Epithelial cell of proximal tubule (primary cell): ENCODE results near the gene HDAC5. TPM values are rescaled to one million over a fixed set of nuclear protein-coding genes. Genes with fewer than 3 reads are reported as not detected.

ENCODE experiments used
- DNase-seq: peaks from one replicate; pipeline ENCODE4 v3.0.0-alpha.2; 2011; ENCODE audit warnings: low read depth
- H3K4me3 ChIP-seq: 2 replicates; pipeline ENCODE4 v1.5.1; 2011; ENCODE audit warnings: low read depth, mild to moderate bottlenecking, low read length
- CTCF ChIP-seq: conservative IDR thresholded peaks from 2 replicates; pipeline ENCODE4 v1.5.1; 2012; ENCODE audit warnings: low read depth, mild to moderate bottlenecking, low read length
- total RNA-seq: library from RNA; depleted of rRNA; stranded (reverse); fragments of >200 nt; gene quantifications from 2 replicates; pipeline ENCODE4 v1.2.3, GENCODE V29; 2015

Gene HDAC5
- total RNA-seq, 1 donor from 2014 or later, result 13.5 TPM

- DNase-seq, result no peak
- TF ChIP-seq CTCF, result no peak
- no peak overlapping the region for H3K4me3 ChIP-seq
Observed at GRCh38 chr17:44113382-44113781, 10.1 kb downstream of the HDAC5 start.

GRCh38 chr17:44112284-44113280 is 10.9 kb downstream of the HDAC5 start:
- TF ChIP-seq CTCF, result no peak

GRCh38 chr17:44111777-44112176 is 11.7 kb downstream of the HDAC5 start:
- H3K4me3 ChIP-seq, result no peak overlapping the region
- TF ChIP-seq CTCF, result no peak
- DNase-seq, result no peak

More at GRCh38 chr17:44112284-44113280, 10.9 kb downstream of the HDAC5 start:
- H3K4me3 ChIP-seq, result no peak overlapping the region
- DNase-seq, result no peak

GRCh38 chr17:44110823-44111633 is 12.4 kb downstream of the HDAC5 start:
- no peak for TF ChIP-seq CTCF
- H3K4me3 ChIP-seq, result no peak overlapping the region
- DNase-seq, result no peak

- H3K4me3 ChIP-seq, result no peak overlapping the region
- no peak for DNase-seq
- no peak for TF ChIP-seq CTCF
Observed at GRCh38 chr17:44110011-44110686, 13.3 kb downstream of the HDAC5 start.

GRCh38 chr17:44109312-44109630 is 14.2 kb downstream of the HDAC5 start:
- TF ChIP-seq CTCF, result no peak
- no peak for DNase-seq
- H3K4me3 ChIP-seq, result no peak overlapping the region
